ENCODE results near the gene MSRB3. TPM values are rescaled to one million over a fixed set of nuclear protein-coding genes. Genes with fewer than 3 reads are reported as not detected.

The MSRB3 gene
- total RNA-seq, 2 donors from 2014 or later: not detected

- Mint-ChIP-seq H3K27ac (no peak overlapping the region), H3K36me3 (ENCODE audit: low read depth) (no peaks in the 10 kb centered on the region), H3K27me3 (peaks cover 4% of the 10 kb centered on the region), H3K4me3 (no peak overlapping the region), H3K9me3 (peaks cover 3% of the 10 kb centered on the region), H3K4me1 (no peaks in the 10 kb centered on the region)
- ATAC-seq (replicated peaks): no peak
Measured at GRCh38 chr12:65508276-65509035, 230.0 kb downstream of the MSRB3 start.

- Mint-ChIP-seq H3K36me3 (ENCODE audit: low read depth) (no peaks in the 10 kb centered on the region), H3K27ac (no peak overlapping the region), H3K4me3 (no peak overlapping the region), H3K27me3 (peaks cover 4% of the 10 kb centered on the region), H3K4me1 (no peaks in the 10 kb centered on the region), H3K9me3 (peaks cover 3% of the 10 kb centered on the region)
- no peak for ATAC-seq (replicated peaks)
Measured at GRCh38 chr12:65510007-65510406, 231.5 kb downstream of the MSRB3 start.

GRCh38 chr12:65510584-65511050 lies 232.1 kb downstream of the MSRB3 start:
- ATAC-seq (replicated peaks): no peak
- Mint-ChIP-seq H3K36me3 (ENCODE audit: low read depth) (no peaks in the 10 kb centered on the region), H3K4me3 (no peak overlapping the region), H3K9me3 (peaks cover 3% of the 10 kb centered on the region), H3K27me3 (peaks cover 4% of the 10 kb centered on the region), H3K27ac (no peak overlapping the region), H3K4me1 (no peaks in the 10 kb centered on the region)

- no peak overlapping the region for H3K27ac Mint-ChIP-seq
- H3K36me3 Mint-ChIP-seq (ENCODE audit: low read depth): no peaks in the 10 kb centered on the region
- H3K4me3 Mint-ChIP-seq: no peak overlapping the region
Measured at GRCh38 chr12:65511134-65511834, 232.8 kb downstream of the MSRB3 start.

GRCh38 chr12:65511912-65512311 lies 233.4 kb downstream of the MSRB3 start:
- Mint-ChIP-seq H3K4me3 (no peak overlapping the region), H3K27ac (no peak overlapping the region), H3K4me1 (no peaks in the 10 kb centered on the region), H3K9me3 (peaks cover 3% of the 10 kb centered on the region), H3K27me3 (peaks cover 4% of the 10 kb centered on the region), H3K36me3 (ENCODE audit: low read depth) (no peaks in the 10 kb centered on the region)
- no peak for ATAC-seq (replicated peaks)

More at GRCh38 chr12:65511134-65511834, 232.8 kb downstream of the MSRB3 start:
- Mint-ChIP-seq H3K27me3 (peaks cover 4% of the 10 kb centered on the region), H3K9me3 (peaks cover 3% of the 10 kb centered on the region), H3K4me1 (no peaks in the 10 kb centered on the region)
- ATAC-seq (replicated peaks): no peak

Other genes with a start within 250 kb of the MSRB3 start
- not detected for gene WIF1, start 157.4 kb upstream of the MSRB3 start, total RNA-seq
- gene LEMD3, start 109.1 kb upstream of the MSRB3 start, total RNA-seq: 10 to 100 TPM; 18.2 to 21.1 TPM